Measurements from ENCODE around the gene IFNK. TPM values are rescaled to one million over a fixed set of nuclear protein-coding genes. Genes with fewer than 3 reads are reported as not detected.
"Not testable (repeated sequence)": the region's sequence is repeated elsewhere in the genome, so short reads cannot be mapped to it uniquely, and the experiment has no call there.

IFNK gene
- total RNA-seq, 8 experiments from 2014 or later: 0.42 to 3.0 (median 0.90) TPM; not detected in 1

GRCh38 chr9:27495480-27496134 lies 28.5 kb upstream of the IFNK start:
- H3K4me3 ChIP-seq: no peak overlapping the region
- 20 to 90% (median 56%) methylated on average over 1 to 3 of the region's 3 CpGs; no CpG with 5 or more reads in 2 of the 10 experiments for WGBS, 10 experiments
- in situ Hi-C loops (cut with MboI; ENCODE audit: low pct_unique_long_range_greater_than_20kb in 2 of 9, low sequenced_read_pairs in 9 of 9, unreplicated experiment in 9 of 9): no loop called here
- ATAC-seq (replicated peaks in 6 of 8): peak in 3 of 8 experiments; percentile 83 to 95 (median 95)
- H3K27ac ChIP-seq: no peak overlapping the region
- peaks cover 14 to 20% of the 10 kb centered on the region in 2 donors for H3K4me1 ChIP-seq (replicated peaks in 1 of 2)

GRCh38 chr9:27496135-27496504 lies 28.0 kb upstream of the IFNK start:
- ATAC-seq (replicated peaks in 6 of 8): peak in 3 of 8 experiments; percentile 25 to 57 (median 43)

GRCh38 chr9:27497883-27498417 lies 26.1 kb upstream of the IFNK start:
- in situ Hi-C loops (cut with MboI; ENCODE audit: low pct_unique_long_range_greater_than_20kb in 2 of 9, low sequenced_read_pairs in 9 of 9, unreplicated experiment in 9 of 9): no loop called here
- peak in 5 of 8 experiments; percentile 73 to 97 (median 91) for ATAC-seq (replicated peaks in 6 of 8)
- Histone ChIP-seq H3K4me3 (peak overlapping the region in 3 of 5 donors; percentile 3 to 15 (median 5)), H3K27ac (peak overlapping the region in 1 of 2 donors; percentile 24), H3K4me1 (replicated peaks in 1 of 2) (peaks cover 14 to 20% of the 10 kb centered on the region in 2 donors)
- WGBS, 10 experiments: 0 to 92% (median 0%) methylated on average over 1 to 8 of the region's 11 CpGs; no CpG with 5 or more reads in 1 of the 10 experiments

More at GRCh38 chr9:27496135-27496504, 28.0 kb upstream of the IFNK start:
- Histone ChIP-seq H3K4me1 (replicated peaks in 1 of 2) (peaks cover 14 to 20% of the 10 kb centered on the region in 2 donors), H3K27ac (no peak overlapping the region), H3K4me3 (no peak overlapping the region)
- in situ Hi-C loops (cut with MboI; ENCODE audit: low pct_unique_long_range_greater_than_20kb in 2 of 9, low sequenced_read_pairs in 9 of 9, unreplicated experiment in 9 of 9): no loop called here
- WGBS, 10 experiments: 0 to 80% (median 50%) methylated on average over 1 to 3 of the region's 3 CpGs; no CpG with 5 or more reads in 1 of the 10 experiments

GRCh38 chr9:27499451-27499850 lies 24.6 kb upstream of the IFNK start:
- in situ Hi-C loops (cut with MboI; ENCODE audit: low pct_unique_long_range_greater_than_20kb in 2 of 9, low sequenced_read_pairs in 9 of 9, unreplicated experiment in 9 of 9): no loop called here
- peak in 4 of 8 experiments; percentile 8 to 60 (median 32) for ATAC-seq (replicated peaks in 6 of 8)
- H3K4me1 ChIP-seq (replicated peaks in 1 of 2): peaks cover 14 to 20% of the 10 kb centered on the region in 2 donors
- no peak overlapping the region for H3K4me3 ChIP-seq
- 6 to 80% (median 18%) methylated on average over 1 to 2 of the region's 2 CpGs; no CpG with 5 or more reads in 2 of the 10 experiments for WGBS, 10 experiments
- no peak overlapping the region for H3K27ac ChIP-seq

- ATAC-seq (replicated peaks in 6 of 8); H3K27ac ChIP-seq; H3K4me3 ChIP-seq; in situ Hi-C loops (cut with MboI; ENCODE audit: low pct_unique_long_range_greater_than_20kb in 2 of 9, low sequenced_read_pairs in 9 of 9, unreplicated experiment in 9 of 9): not testable (repeated sequence)
- WGBS, 10 experiments: 80 to 100% (median 100%) methylated on average over 1 to 3 of the region's 3 CpGs; no CpG with 5 or more reads in 3 of the 10 experiments
- peaks cover 13 to 16% of the 10 kb centered on the region in 2 donors for H3K4me1 ChIP-seq (replicated peaks in 1 of 2)
Observed at GRCh38 chr9:27500902-27501301, 23.2 kb upstream of the IFNK start.

GRCh38 chr9:27503623-27504022 lies 20.5 kb upstream of the IFNK start:
- in situ Hi-C loops (cut with MboI; ENCODE audit: low pct_unique_long_range_greater_than_20kb in 2 of 9, low sequenced_read_pairs in 9 of 9, unreplicated experiment in 9 of 9): no loop called here
- 80 to 93% (median 90%) methylated on average over 1 to 3 of the region's 4 CpGs; no CpG with 5 or more reads in 7 of the 10 experiments for WGBS, 10 experiments
- Histone ChIP-seq H3K4me1 (replicated peaks in 1 of 2) (peaks cover under 1 to 6% of the 10 kb centered on the region in 2 donors), H3K27ac (no peak overlapping the region), H3K4me3 (no peak overlapping the region)
- peak in 1 of 8 experiments; percentile 49 for ATAC-seq (replicated peaks in 6 of 8)

- no peak for ATAC-seq (replicated peaks in 6 of 8)
- no peak overlapping the region for H3K27ac ChIP-seq
- H3K4me1 ChIP-seq (replicated peaks in 1 of 2): no peaks in the 10 kb centered on the region
- in situ Hi-C loops (cut with MboI; ENCODE audit: low pct_unique_long_range_greater_than_20kb in 2 of 9, low sequenced_read_pairs in 9 of 9, unreplicated experiment in 9 of 9): no loop called here
- no peak overlapping the region for H3K4me3 ChIP-seq
Observed at GRCh38 chr9:27504259-27504658, 19.8 kb upstream of the IFNK start.

GRCh38 chr9:27505744-27506161 lies 18.3 kb upstream of the IFNK start:
- Histone ChIP-seq H3K27ac (no peak overlapping the region), H3K4me1 (replicated peaks in 1 of 2) (no peaks in the 10 kb centered on the region), H3K4me3 (no peak overlapping the region)
- WGBS, 10 experiments: 20 to 100% (median 80%) methylated on average over 1 to 5 of the region's 5 CpGs; no CpG with 5 or more reads in 1 of the 10 experiments
- in situ Hi-C loops (cut with MboI; ENCODE audit: low pct_unique_long_range_greater_than_20kb in 2 of 9, low sequenced_read_pairs in 9 of 9, unreplicated experiment in 9 of 9): no loop called here
- ATAC-seq (replicated peaks in 6 of 8): no peak

GRCh38 chr9:27506981-27507380 lies 17.1 kb upstream of the IFNK start:
- Histone ChIP-seq H3K4me3 (no peak overlapping the region), H3K27ac (no peak overlapping the region), H3K4me1 (replicated peaks in 1 of 2) (no peaks in the 10 kb centered on the region)
- WGBS, 10 experiments: 0 to 100% (median 80%) methylated on average over 1 to 2 of the region's 2 CpGs; no CpG with 5 or more reads in 1 of the 10 experiments
- no peak for ATAC-seq (replicated peaks in 6 of 8)
- in situ Hi-C loops (cut with MboI; ENCODE audit: low pct_unique_long_range_greater_than_20kb in 2 of 9, low sequenced_read_pairs in 9 of 9, unreplicated experiment in 9 of 9): no loop called here

GRCh38 chr9:27510780-27511179 lies 13.3 kb upstream of the IFNK start:
- Histone ChIP-seq H3K4me3 (no peak overlapping the region), H3K4me1 (replicated peaks in 1 of 2) (no peaks in the 10 kb centered on the region), H3K27ac (no peak overlapping the region)
- 40 to 100% (median 91%) methylated on average over 1 to 2 of the region's 2 CpGs; no CpG with 5 or more reads in 2 of the 10 experiments for WGBS, 10 experiments
- in situ Hi-C loops (cut with MboI; ENCODE audit: low pct_unique_long_range_greater_than_20kb in 2 of 9, low sequenced_read_pairs in 9 of 9, unreplicated experiment in 9 of 9): no loop called here
- no peak for ATAC-seq (replicated peaks in 6 of 8)

- Histone ChIP-seq H3K27ac (no peak overlapping the region), H3K4me3 (no peak overlapping the region), H3K4me1 (replicated peaks in 1 of 2) (no peaks in the 10 kb centered on the region)
- WGBS, 10 experiments: 69 to 100% (median 100%) methylated on average over 1 to 2 of the region's 2 CpGs; no CpG with 5 or more reads in 6 of the 10 experiments
- in situ Hi-C loops (cut with MboI; ENCODE audit: low pct_unique_long_range_greater_than_20kb in 2 of 9, low sequenced_read_pairs in 9 of 9, unreplicated experiment in 9 of 9): no loop called here
- no peak for ATAC-seq (replicated peaks in 6 of 8)
Observed at GRCh38 chr9:27511771-27512170, 12.3 kb upstream of the IFNK start.

GRCh38 chr9:27514551-27514950 lies 9.5 kb upstream of the IFNK start:
- ATAC-seq (replicated peaks in 6 of 8): peak in 1 of 8 experiments; percentile 45
- H3K4me3 ChIP-seq: no peak overlapping the region
- H3K27ac ChIP-seq: no peak overlapping the region
- in situ Hi-C loops (cut with MboI; ENCODE audit: low pct_unique_long_range_greater_than_20kb in 2 of 9, low sequenced_read_pairs in 9 of 9, unreplicated experiment in 9 of 9): no loop called here
- no peaks in the 10 kb centered on the region for H3K4me1 ChIP-seq (replicated peaks in 1 of 2)
- WGBS, 10 experiments: 73 to 100% (median 88%) methylated on average over 1 to 2 of the region's 2 CpGs; no CpG with 5 or more reads in 5 of the 10 experiments

GRCh38 chr9:27518006-27518405 lies 6.1 kb upstream of the IFNK start:
- WGBS, 10 experiments: 79 to 100% (median 90%) methylated on average over 1 to 2 of the region's 2 CpGs; no CpG with 5 or more reads in 5 of the 10 experiments
- no peak for ATAC-seq (replicated peaks in 6 of 8)
- H3K27ac ChIP-seq: no peak overlapping the region
- peaks cover 0 to 7% of the 10 kb centered on the region in 2 donors for H3K4me1 ChIP-seq (replicated peaks in 1 of 2)
- no peak overlapping the region for H3K4me3 ChIP-seq
- in situ Hi-C loops (cut with MboI; ENCODE audit: low pct_unique_long_range_greater_than_20kb in 2 of 9, low sequenced_read_pairs in 9 of 9, unreplicated experiment in 9 of 9): no loop called here

Data from motor neuron (in vitro differentiated cells).